Activated CD4-positive, alpha-beta memory T cell treated with anti-CD3 and anti-CD28 coated beads, Interleukin-2, amount 10 ng/mL, durations not matched to agents 7 days and 5 days (primary cell): ENCODE data around the gene DLK2. TPM values are rescaled to one million over a fixed set of nuclear protein-coding genes. Genes with fewer than 3 reads are reported as not detected.

Experiments
- CTCF ChIA-PET: fragments of 350-600 bp; sonication (Branson Sonifier 250); formaldehyde crosslinking; loops from one replicate; lab custom pipeline; 2021; ENCODE audit warnings: antibody characterized with exemption, inconsistent platforms; lab: Charles Lee
- POLR2A ChIA-PET: fragments of 350-600 bp; sonication (Branson Sonifier 250); formaldehyde crosslinking; loops from one replicate; lab custom pipeline; 2021; ENCODE audit warnings: antibody characterized with exemption; lab: Charles Lee
- DNase-seq: peaks from one replicate; pipeline ENCODE4 v3.0.0-alpha.2; 2020
- H3K27ac Mint-ChIP-seq: one replicate; pipeline ENCODE4 v1.8.0; 2021; ENCODE audit warnings: mild to moderate bottlenecking, mixed read lengths
- H3K27me3 Mint-ChIP-seq: one replicate; pipeline ENCODE4 v1.8.0; 2021; ENCODE audit warnings: mixed read lengths
- H3K36me3 Mint-ChIP-seq: one replicate; pipeline ENCODE4 v1.8.0; 2021; ENCODE audit warnings: low read depth, mixed read lengths
- H3K4me1 Mint-ChIP-seq: one replicate; pipeline ENCODE4 v1.8.0; 2021; ENCODE audit warnings: mixed read lengths
- H3K4me3 Mint-ChIP-seq: one replicate; pipeline ENCODE4 v1.8.0; 2021; ENCODE audit warnings: mild to moderate bottlenecking, mixed read lengths
- H3K9me3 Mint-ChIP-seq: one replicate; pipeline ENCODE4 v1.8.0; 2021; ENCODE audit warnings: mixed read lengths
- total RNA-seq, 2 experiments: library from RNA; stranded (reverse); gene quantifications; one replicate each; pipeline ENCODE4 v1.2.3, GENCODE V29; 2021

The DLK2 gene
- total RNA-seq, 2 experiments from 2014 or later = 0.18 to 0.50 TPM

DNA sequence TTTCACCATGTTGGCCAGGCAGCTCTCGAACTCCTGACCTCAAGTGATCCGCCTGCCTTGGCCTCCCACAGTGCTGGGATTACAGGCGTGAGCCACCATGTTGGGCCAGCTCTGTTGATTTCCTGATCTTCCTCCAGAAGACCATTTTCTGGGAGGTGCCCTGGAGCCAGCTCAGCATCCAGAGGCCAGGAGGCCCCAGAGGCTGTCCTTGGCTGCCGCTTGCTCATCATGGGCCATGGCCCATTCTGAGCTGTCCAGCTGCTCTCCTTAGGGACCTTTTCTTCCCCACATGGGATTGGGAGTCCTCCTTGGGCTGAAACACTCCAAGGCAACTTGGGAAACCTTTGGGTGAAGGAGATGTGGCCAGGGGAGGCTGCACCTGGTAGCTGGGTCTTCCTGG is 39.4 kb upstream of the DLK2 start:
- Mint-ChIP-seq H3K9me3 (no peaks in the 10 kb centered on the region), H3K4me3 (no peak overlapping the region), H3K27ac (peak overlapping the region; percentile 86), H3K36me3 (peaks cover 4% of the 10 kb centered on the region), H3K4me1 (peaks cover 26% of the 10 kb centered on the region), H3K27me3 (no peaks in the 10 kb centered on the region)
- no peak for DNase-seq
- POLR2A ChIA-PET = interaction anchor here (0.7 to 2.3 kb wide), 6 partner anchors 11 to 125 kb away, joined by 3 to 10 read pairs (median 4); partner anchors contain the start of genes TJAP1 and ZNF318
- CTCF ChIA-PET = interaction anchor here (0.6 to 5.5 kb wide), 8 partner anchors 9 to 265 kb away, joined by 4 to 35 read pairs (median 4); partner anchors contain the start of genes DNPH1, POLR1C and YIPF3

DNA sequence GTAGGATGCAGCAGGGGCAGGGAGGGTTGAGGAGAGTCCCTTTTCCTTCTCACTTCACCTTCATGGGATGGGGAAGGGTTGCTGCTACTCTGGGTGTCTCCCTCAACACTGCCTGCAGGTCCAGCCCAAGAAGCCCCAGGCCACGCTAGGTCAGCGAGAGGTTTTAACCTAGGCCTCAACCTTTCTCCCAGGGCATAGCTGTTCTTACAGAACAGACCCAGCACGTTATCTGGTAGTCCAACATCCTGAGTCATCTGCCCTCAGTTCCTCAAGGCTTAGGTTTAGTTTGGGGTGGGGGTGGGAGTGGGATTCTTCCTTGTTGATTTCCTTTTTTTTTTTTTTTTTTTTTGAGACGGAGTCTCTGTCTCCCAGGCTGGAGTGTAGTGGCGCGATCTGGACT is 39.0 kb upstream of the DLK2 start:
- no peaks in the 10 kb centered on the region for H3K9me3 Mint-ChIP-seq
- H3K4me3 Mint-ChIP-seq = no peak overlapping the region
- H3K27me3 Mint-ChIP-seq = no peaks in the 10 kb centered on the region
- POLR2A ChIA-PET = interaction anchor here (0.7 to 2.3 kb wide), 5 partner anchors 11 to 32 kb away, joined by 3 to 10 read pairs (median 5); partner anchors contain the start of gene TJAP1
- CTCF ChIA-PET = interaction anchor here (0.6 to 5.5 kb wide), 6 partner anchors 10 to 265 kb away, joined by 4 to 35 read pairs (median 4); partner anchors contain the start of genes DNPH1, POLR1C and YIPF3
- peaks cover 4% of the 10 kb centered on the region for H3K36me3 Mint-ChIP-seq
- H3K4me1 Mint-ChIP-seq = peaks cover 26% of the 10 kb centered on the region
- no peak for DNase-seq
- H3K27ac Mint-ChIP-seq = peak overlapping the region; percentile 14

DNA sequence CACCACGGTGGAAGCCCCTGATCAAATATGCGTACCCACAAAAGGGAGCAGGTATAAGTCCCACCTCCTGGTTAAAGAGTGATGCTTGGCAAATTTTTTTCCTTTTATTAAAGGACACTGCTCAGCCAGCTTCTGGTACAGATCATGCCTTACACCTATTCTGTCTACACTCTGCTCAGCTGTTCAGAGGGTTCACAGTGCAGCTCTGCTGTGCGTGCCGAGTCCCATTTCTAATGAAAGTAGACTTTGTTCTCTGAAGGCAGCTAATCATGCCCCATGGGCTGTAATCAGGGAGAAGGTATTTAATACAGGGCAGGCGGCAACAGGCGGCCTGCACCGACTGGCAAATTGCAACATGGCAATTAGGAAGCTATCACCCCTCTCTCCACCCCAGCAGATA is 38.5 kb upstream of the DLK2 start:
- no peaks in the 10 kb centered on the region for H3K27me3 Mint-ChIP-seq
- H3K9me3 Mint-ChIP-seq = no peaks in the 10 kb centered on the region
- ChIA-PET POLR2A (interaction anchor here (0.9 kb wide), 1 partner anchor 16 kb away, joined by 3 read pairs; no protein-coding TSS in a partner anchor), CTCF (interaction anchor here (1.0 to 5.5 kb wide), 2 partner anchors 13 to 23 kb away, joined by 5 to 35 read pairs; partner anchors contain the start of genes POLR1C and YIPF3)
- DNase-seq = no peak
- peaks cover 26% of the 10 kb centered on the region for H3K4me1 Mint-ChIP-seq
- H3K27ac Mint-ChIP-seq = peak overlapping the region; percentile 14
- peaks cover 2% of the 10 kb centered on the region for H3K36me3 Mint-ChIP-seq
- no peak overlapping the region for H3K4me3 Mint-ChIP-seq

DNA sequence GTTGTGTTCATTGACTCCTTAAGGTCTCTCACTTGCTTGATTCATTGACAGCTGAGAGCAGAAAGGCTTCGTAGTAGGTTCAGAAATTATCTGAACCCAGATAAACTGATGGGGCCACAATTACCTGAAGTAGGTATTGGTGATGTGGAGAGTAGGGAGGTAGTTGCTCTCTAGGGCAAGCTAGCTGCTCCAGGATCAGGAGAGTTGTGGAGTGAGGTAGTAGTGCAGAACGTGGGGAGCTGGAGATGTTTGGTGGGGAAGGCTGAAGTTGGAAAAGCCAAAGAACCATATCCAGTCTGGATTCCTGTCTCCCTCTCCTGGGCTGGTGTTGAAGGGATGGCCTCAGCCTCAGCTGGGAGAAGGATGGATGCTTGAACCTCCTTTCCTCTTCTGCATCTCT is 37.9 kb upstream of the DLK2 start:
- H3K27ac Mint-ChIP-seq = no peak overlapping the region

DNA sequence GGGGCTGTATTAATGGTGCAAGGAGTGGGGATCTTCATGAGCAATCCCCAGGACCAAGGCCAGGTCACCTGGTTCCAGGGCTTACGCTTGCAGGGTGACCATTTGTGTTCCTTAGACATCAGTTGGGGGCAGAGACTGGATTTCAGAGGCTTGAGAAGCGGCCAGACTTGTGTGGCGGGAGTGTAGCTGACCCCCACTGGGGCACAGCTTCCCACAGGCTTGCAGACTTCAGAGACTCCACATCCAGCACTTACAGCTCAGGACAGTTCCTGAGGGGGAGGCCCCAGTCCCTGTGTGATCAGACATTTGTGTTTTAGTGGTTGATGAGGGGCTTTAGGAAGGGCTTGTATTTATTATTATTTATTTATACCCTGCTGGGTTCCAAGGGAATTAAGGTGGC is 37.3 kb upstream of the DLK2 start:
- H3K9me3 Mint-ChIP-seq = no peaks in the 10 kb centered on the region
- peaks cover 26% of the 10 kb centered on the region for H3K4me1 Mint-ChIP-seq
- ChIA-PET CTCF (no interaction called here), POLR2A (interaction anchor here (0.9 kb wide), 1 partner anchor 15 kb away, joined by 3 read pairs; no protein-coding TSS in a partner anchor)
- no peak overlapping the region for H3K4me3 Mint-ChIP-seq
- DNase-seq = no peak
- H3K27me3 Mint-ChIP-seq = no peaks in the 10 kb centered on the region
- H3K36me3 Mint-ChIP-seq = no peaks in the 10 kb centered on the region
- H3K27ac Mint-ChIP-seq = peak overlapping the region; percentile 36

More for the DNA sequence above, 37.9 kb upstream of the DLK2 start:
- H3K9me3 Mint-ChIP-seq = no peaks in the 10 kb centered on the region
- ChIA-PET CTCF (interaction anchor here (5.5 kb wide), 1 partner anchor 13 kb away, joined by 35 read pairs; no protein-coding TSS in a partner anchor), POLR2A (interaction anchor here (0.9 kb wide), 1 partner anchor 15 kb away, joined by 3 read pairs; no protein-coding TSS in a partner anchor)
- H3K4me3 Mint-ChIP-seq = no peak overlapping the region
- no peaks in the 10 kb centered on the region for H3K36me3 Mint-ChIP-seq
- peaks cover 26% of the 10 kb centered on the region for H3K4me1 Mint-ChIP-seq
- no peak for DNase-seq
- H3K27me3 Mint-ChIP-seq = no peaks in the 10 kb centered on the region

DNA sequence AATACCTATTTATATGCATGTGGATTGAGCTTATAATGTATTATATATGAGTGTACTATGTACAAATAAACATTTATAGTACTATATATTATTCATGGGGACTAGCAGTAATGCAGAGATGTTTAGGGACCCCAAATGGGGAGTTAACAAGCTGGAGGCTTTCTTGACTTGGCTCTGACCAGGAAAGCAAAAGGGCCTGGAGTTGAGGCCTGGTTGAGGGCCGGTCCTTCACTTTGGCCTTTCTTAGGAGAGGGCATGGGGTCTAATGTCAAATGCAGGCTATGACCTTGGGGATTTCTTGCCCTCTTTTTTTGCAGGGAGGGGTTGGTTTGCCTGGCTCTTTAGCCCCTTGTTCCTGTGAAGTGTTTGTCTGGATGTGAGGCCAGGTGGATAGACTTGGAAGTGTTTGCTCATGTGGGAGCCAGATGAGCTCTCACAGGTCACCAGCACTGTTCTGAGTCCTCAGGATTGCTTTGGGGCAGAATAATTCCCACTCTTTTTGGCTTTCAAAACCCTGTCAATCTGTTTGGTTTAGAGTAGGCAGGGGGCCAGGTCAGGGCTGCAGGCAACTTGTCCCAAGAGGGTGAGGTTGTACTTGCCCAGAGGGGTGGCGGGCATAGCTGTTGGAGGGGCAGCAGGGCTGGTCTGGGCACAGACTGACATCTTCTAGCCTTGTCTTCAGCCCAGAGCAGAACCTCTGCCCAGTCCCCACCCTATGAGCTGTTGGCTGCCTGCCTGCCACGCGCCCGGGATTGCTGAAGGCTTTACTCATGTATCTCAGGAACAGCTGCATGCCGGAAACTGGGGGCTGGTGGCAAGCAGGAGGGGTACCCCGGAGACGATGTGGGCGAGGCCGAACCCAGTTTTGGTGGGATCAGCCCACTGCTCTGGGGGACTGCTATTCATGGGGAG is 36.7 kb upstream of the DLK2 start:
- no peaks in the 10 kb centered on the region for H3K36me3 Mint-ChIP-seq
- CTCF ChIA-PET = no interaction called here
- no peaks in the 10 kb centered on the region for H3K9me3 Mint-ChIP-seq
- H3K4me1 Mint-ChIP-seq = peaks cover 26% of the 10 kb centered on the region
- DNase-seq = no peak
- peak overlapping the region; percentile 36 for H3K27ac Mint-ChIP-seq
- POLR2A ChIA-PET = no interaction called here
- no peak overlapping the region for H3K4me3 Mint-ChIP-seq
- no peaks in the 10 kb centered on the region for H3K27me3 Mint-ChIP-seq

GRCh38 chr6:43490523-43490939 is 35.2 kb upstream of the DLK2 start:
- Mint-ChIP-seq H3K27me3 (no peaks in the 10 kb centered on the region), H3K4me1 (peaks cover 23% of the 10 kb centered on the region), H3K4me3 (no peak overlapping the region), H3K36me3 (no peaks in the 10 kb centered on the region), H3K9me3 (no peaks in the 10 kb centered on the region), H3K27ac (no peak overlapping the region)
- CTCF ChIA-PET = interaction anchor here (0.8 kb wide), 1 partner anchor 16 kb away, joined by 4 read pairs; no protein-coding TSS in a partner anchor
- POLR2A ChIA-PET = no interaction called here
- no peak for DNase-seq

- H3K4me3 Mint-ChIP-seq = no peak overlapping the region
- no peaks in the 10 kb centered on the region for H3K36me3 Mint-ChIP-seq
- ChIA-PET POLR2A (no interaction called here), CTCF (interaction anchor here (0.8 kb wide), 1 partner anchor 17 kb away, joined by 4 read pairs; no protein-coding TSS in a partner anchor)
- H3K9me3 Mint-ChIP-seq = no peaks in the 10 kb centered on the region
- no peak for DNase-seq
- H3K4me1 Mint-ChIP-seq = peaks cover 13% of the 10 kb centered on the region
- H3K27ac Mint-ChIP-seq = no peak overlapping the region
- no peaks in the 10 kb centered on the region for H3K27me3 Mint-ChIP-seq
Measured at GRCh38 chr6:43489277-43490072, 34.1 kb upstream of the DLK2 start.

DNA sequence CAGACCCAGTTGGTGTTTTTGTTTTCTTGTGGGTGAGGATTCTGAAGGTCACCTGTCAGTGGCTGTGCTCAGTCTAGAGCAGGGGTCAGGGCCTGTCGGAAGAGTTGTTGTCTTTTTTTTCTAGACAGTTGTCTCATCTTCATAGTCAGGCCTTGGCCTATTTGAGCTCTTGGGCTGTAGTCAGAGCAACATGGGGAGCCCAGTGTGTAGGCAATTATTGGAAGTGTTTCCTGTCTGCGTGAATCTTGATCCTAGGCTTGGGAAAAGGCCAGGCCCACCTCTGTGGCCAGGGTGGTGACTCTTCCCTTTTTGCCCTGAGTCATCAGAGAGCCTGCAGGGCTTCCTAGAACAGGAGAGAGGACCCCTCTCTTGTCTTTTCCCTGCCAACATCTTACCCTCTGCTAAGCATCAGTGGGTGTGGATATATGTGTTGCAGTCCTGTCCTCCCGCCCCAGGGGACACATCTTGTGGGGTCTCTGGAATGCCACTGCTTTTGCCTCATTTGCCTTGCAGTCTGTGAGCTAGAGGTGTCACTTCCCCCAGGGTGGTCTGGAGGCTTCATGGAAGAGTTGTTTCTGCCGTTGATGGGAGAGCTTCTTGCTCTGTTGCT is 33.4 kb upstream of the DLK2 start:
- peaks cover 7% of the 10 kb centered on the region for H3K4me1 Mint-ChIP-seq
- CTCF ChIA-PET = no interaction called here
- no peak overlapping the region for H3K4me3 Mint-ChIP-seq
- no peaks in the 10 kb centered on the region for H3K27me3 Mint-ChIP-seq
- DNase-seq = no peak
- no peak overlapping the region for H3K27ac Mint-ChIP-seq
- POLR2A ChIA-PET = no interaction called here
- no peaks in the 10 kb centered on the region for H3K36me3 Mint-ChIP-seq
- no peaks in the 10 kb centered on the region for H3K9me3 Mint-ChIP-seq

GRCh38 chr6:43481591-43482236 is 26.4 kb upstream of the DLK2 start:
- Mint-ChIP-seq H3K4me1 (peaks cover 44% of the 10 kb centered on the region), H3K27ac (no peak overlapping the region), H3K4me3 (no peak overlapping the region), H3K36me3 (peaks cover 3% of the 10 kb centered on the region), H3K27me3 (no peaks in the 10 kb centered on the region), H3K9me3 (no peaks in the 10 kb centered on the region)
- ChIA-PET POLR2A (no interaction called here), CTCF (interaction anchor here (0.7 to 2.4 kb wide), 2 partner anchors 17 to 25 kb away, joined by 3 to 7 read pairs; no protein-coding TSS in a partner anchor)
- DNase-seq = no peak

GRCh38 chr6:43481075-43481474 is 25.7 kb upstream of the DLK2 start:
- Mint-ChIP-seq H3K36me3 (peaks cover 3% of the 10 kb centered on the region), H3K27ac (no peak overlapping the region), H3K9me3 (no peaks in the 10 kb centered on the region), H3K4me3 (no peak overlapping the region), H3K27me3 (no peaks in the 10 kb centered on the region), H3K4me1 (peaks cover 47% of the 10 kb centered on the region)
- CTCF ChIA-PET = interaction anchor here (0.7 to 2.4 kb wide), 3 partner anchors 17 to 83 kb away, joined by 3 to 7 read pairs (median 3); no protein-coding TSS in a partner anchor
- DNase-seq = no peak
- POLR2A ChIA-PET = no interaction called here
